K562 treated with DMSO at 1 percent for 48 hours (cell line): ENCODE data around the gene PDCD7. TPM values are rescaled to one million over a fixed set of nuclear protein-coding genes. Genes with fewer than 3 reads are reported as not detected.

ENCODE experiments used
- total RNA-seq: library from RNA; unstranded; fragments of 300-600 nt; gene quantifications from 2 replicates; pipeline ENCODE4 v1.2.3, GENCODE V29; 2022; ENCODE audit warnings: low replicate concordance; ENCODE audit errors: extremely low read depth

Gene PDCD7, protein sequence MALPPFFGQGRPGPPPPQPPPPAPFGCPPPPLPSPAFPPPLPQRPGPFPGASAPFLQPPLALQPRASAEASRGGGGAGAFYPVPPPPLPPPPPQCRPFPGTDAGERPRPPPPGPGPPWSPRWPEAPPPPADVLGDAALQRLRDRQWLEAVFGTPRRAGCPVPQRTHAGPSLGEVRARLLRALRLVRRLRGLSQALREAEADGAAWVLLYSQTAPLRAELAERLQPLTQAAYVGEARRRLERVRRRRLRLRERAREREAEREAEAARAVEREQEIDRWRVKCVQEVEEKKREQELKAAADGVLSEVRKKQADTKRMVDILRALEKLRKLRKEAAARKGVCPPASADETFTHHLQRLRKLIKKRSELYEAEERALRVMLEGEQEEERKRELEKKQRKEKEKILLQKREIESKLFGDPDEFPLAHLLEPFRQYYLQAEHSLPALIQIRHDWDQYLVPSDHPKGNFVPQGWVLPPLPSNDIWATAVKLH
- total RNA-seq, result not detected in 2 replicates

DNA sequence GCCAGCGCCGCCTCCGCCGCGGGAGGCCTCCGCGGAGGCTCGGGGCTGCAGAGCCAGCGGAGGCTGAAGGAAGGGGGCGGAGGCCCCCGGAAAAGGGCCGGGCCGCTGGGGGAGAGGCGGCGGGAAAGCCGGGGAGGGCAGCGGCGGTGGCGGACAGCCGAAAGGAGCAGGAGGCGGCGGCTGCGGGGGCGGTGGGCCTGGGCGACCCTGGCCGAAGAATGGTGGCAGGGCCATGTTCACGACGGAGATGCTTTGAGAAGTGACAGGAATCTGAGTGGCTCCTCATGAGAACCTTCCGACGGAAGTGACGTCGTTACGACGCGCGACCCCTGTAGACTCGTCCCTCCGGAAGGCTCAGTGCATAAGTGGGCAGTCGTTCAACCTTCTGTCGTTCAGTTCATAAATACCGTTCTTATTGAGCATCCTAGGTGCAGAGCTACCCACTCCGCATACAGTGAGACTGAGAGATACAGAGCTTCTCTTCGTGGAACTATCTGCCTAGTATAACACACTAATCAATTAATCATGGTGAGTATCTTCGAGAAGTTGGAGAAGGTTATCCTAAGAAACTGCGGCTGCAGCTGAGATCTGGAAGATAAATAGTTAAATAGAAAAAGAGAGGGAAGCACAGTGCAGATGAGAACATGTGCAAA, at the start of gene PDCD7:
PDCD7 (minus strand) TSS at position 261 of the 653 bp plus-strand sequence; CDS start at position 234, 27 bp downstream.

DNA sequence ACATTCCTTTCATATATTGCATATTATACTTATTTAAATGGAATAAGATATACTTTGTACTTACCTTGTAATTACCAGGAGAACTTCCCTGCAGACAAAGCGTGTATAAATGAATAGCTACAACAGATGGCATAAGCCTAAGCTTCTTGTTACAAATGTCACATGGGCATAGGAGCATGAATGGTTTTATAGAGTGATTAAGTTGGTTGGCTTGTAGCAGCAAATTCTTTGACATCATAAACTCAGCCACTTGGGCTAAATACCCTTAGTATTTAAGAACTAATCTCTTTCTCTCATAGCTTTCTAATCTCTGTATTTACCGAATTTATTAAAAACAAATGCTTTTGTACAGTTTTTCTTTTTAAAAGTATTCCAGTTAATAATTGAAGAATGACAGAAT, 18.5 kb downstream of the PDCD7 start, which contains the start of gene UBAP1L:
UBAP1L (minus strand) TSS at position 115 of the 400 bp plus-strand sequence. CDS start 8,985 bp downstream, outside the sequence.

DNA sequence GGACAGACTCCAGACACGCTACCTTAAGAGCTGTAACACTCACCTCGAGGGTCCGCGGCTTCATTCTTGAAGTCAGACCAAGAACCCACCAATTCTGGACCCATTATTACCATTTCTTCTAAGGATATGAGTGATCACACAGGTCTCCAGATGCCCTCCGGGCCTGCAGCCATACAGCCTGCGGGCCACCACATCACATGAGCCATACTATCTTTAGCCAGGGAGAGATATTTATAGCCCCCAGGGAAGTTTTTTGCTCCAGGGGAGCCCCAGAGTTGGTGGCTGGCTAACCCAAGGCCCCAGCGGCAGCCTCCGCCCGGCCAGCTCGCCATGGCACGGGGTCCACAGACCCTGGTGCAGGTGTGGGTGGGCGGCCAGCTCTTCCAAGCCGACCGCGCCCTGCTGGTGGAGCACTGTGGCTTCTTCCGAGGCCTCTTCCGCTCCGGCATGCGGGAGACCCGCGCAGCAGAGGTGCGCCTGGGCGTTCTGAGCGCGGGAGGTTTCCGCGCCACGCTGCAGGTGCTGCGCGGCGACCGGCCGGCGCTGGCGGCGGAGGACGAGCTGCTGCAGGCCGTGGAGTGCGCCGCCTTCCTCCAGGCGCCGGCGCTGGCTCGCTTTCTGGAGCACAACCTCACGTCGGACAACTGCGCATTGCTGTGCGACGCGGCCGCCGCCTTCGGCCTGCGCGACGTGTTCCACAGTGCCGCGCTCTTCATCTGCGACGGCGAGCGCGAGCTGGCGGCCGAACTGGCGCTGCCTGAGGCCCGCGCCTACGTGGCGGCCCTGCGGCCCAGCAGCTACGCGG, 56.9 kb downstream of the PDCD7 start, which contains the start of gene KBTBD13:
KBTBD13 (plus strand) TSS at position 261 of the 805 bp plus-strand sequence; CDS start at position 331, 70 bp downstream.

DNA sequence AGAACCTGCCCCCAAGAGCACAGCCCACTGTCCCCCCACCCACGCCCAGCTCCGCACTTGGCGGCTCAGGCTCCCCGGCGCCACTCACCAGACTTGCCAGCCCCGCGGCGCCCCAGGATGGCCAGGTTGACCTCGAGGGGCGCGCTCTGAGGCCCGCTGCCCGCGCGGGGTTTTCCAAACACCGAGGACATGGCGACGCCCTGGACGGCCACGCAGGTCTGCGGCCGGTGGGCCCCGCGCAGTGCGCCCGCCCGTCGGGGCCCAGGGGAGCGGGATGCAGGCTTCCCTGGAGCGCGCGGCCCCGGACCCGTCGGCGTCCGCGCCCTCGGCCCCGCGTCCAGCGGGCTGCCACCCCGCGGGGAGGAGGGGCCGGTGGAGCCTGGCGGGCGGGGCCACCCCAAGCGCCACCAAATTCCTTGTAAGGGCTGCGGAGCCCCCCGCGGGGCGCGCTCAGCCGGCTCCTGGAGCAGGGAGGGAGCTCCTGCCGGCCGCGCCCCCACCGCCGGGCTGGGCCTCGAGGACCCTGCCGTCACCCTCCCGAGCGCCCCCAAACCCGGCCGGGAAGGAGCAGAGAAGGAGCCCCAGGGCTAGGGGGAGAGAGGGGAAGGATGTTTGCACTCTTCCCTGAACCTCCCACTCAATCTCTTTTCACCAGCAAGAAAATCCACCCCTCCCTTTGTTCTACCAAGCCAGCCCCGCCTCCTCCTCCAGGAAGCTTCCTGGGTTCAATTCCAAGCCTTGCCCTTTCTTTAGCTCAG, 65.8 kb downstream of the PDCD7 start, which contains the start of gene RASL12:
RASL12 (minus strand) TSS at position 347 of the 758 bp plus-strand sequence; CDS start at position 191, 156 bp downstream.

Other genes starting within 250 kb of the PDCD7 start
- gene ANKDD1A, start 221.9 kb downstream of the PDCD7 start, total RNA-seq, result not detected in 2 replicates
- gene SPG21, start 143.9 kb downstream of the PDCD7 start, total RNA-seq, result not detected in 2 replicates
- not detected in 2 replicates for gene MTFMT, start 104.2 kb downstream of the PDCD7 start, total RNA-seq
- gene SLC51B, start 88.4 kb downstream of the PDCD7 start, total RNA-seq, result not detected in 2 replicates
- gene RASL12, start 65.8 kb downstream of the PDCD7 start, total RNA-seq, result not detected in 2 replicates
- gene KBTBD13, start 57.1 kb downstream of the PDCD7 start, total RNA-seq, result not detected in 2 replicates
- gene UBAP1L, start 18.6 kb downstream of the PDCD7 start, total RNA-seq, result not detected in 2 replicates
- gene CLPX, start 51.5 kb upstream of the PDCD7 start, total RNA-seq, result not detected in 2 replicates
- not detected in 2 replicates for gene CILP, start 77.7 kb upstream of the PDCD7 start, total RNA-seq
- not detected in 2 replicates for gene PARP16, start 153.1 kb upstream of the PDCD7 start, total RNA-seq
- not detected in 2 replicates for gene RNU5A-1, start 162.2 kb upstream of the PDCD7 start, total RNA-seq
- gene RNU5B-1, start 170.9 kb upstream of the PDCD7 start, total RNA-seq, result not detected in 2 replicates
- not detected in 2 replicates for gene IGDCC3, start 244.2 kb upstream of the PDCD7 start, total RNA-seq